AG20443 (cell line): ENCODE measurements around the gene CRIM1.

Source experiments
- DNase-seq: peaks from one replicate; pipeline ENCODE4 v3.0.0; 2012; ENCODE audit warnings: low spot score, mixed read lengths

Gene CRIM1

GRCh38 chr2:36554531-36554930 is 199.0 kb downstream of the CRIM1 start:
- DNase-seq: no peak

GRCh38 chr2:36555789-36556188 is 200.2 kb downstream of the CRIM1 start:
- no peak for DNase-seq

- peak; percentile 43 for DNase-seq
These were observed 201.3 kb downstream of the CRIM1 start for GRCh38 chr2:36556842-36557241.

GRCh38 chr2:36559221-36559942 is 203.8 kb downstream of the CRIM1 start:
- no peak for DNase-seq

- DNase-seq: no peak
These were observed 205.1 kb downstream of the CRIM1 start for GRCh38 chr2:36560726-36561125.

GRCh38 chr2:36561237-36561944 is 205.8 kb downstream of the CRIM1 start:
- peak; percentile 79 for DNase-seq

GRCh38 chr2:36562240-36562639 is 206.7 kb downstream of the CRIM1 start:
- DNase-seq: no peak

GRCh38 chr2:36562973-36563532 is 207.5 kb downstream of the CRIM1 start:
- peak; percentile 25 for DNase-seq

- DNase-seq: no peak
These were observed 208.9 kb downstream of the CRIM1 start for GRCh38 chr2:36564377-36564930.

- DNase-seq: no peak
These were observed 210.1 kb downstream of the CRIM1 start for GRCh38 chr2:36565712-36566111.

GRCh38 chr2:36566887-36567286 is 211.3 kb downstream of the CRIM1 start:
- no peak for DNase-seq

- DNase-seq: no peak
These were observed 212.3 kb downstream of the CRIM1 start for GRCh38 chr2:36567711-36568408.

GRCh38 chr2:36568516-36569246 is 213.1 kb downstream of the CRIM1 start:
- DNase-seq: peak; percentile 13

GRCh38 chr2:36569267-36569856 is 213.8 kb downstream of the CRIM1 start:
- no peak for DNase-seq

- DNase-seq: no peak
These were observed 214.8 kb downstream of the CRIM1 start for GRCh38 chr2:36570416-36570815.

GRCh38 chr2:36572054-36572718 is 216.6 kb downstream of the CRIM1 start:
- no peak for DNase-seq

- DNase-seq: no peak
These were observed 217.1 kb downstream of the CRIM1 start for GRCh38 chr2:36572719-36573059.

GRCh38 chr2:36573165-36573564 is 217.6 kb downstream of the CRIM1 start:
- DNase-seq: no peak

GRCh38 chr2:36574560-36574959 is 219.0 kb downstream of the CRIM1 start:
- no peak for DNase-seq

GRCh38 chr2:36577884-36578283 is 222.3 kb downstream of the CRIM1 start:
- no peak for DNase-seq
